ENCODE results near the gene SPTBN1.

Gene SPTBN1

DNA sequence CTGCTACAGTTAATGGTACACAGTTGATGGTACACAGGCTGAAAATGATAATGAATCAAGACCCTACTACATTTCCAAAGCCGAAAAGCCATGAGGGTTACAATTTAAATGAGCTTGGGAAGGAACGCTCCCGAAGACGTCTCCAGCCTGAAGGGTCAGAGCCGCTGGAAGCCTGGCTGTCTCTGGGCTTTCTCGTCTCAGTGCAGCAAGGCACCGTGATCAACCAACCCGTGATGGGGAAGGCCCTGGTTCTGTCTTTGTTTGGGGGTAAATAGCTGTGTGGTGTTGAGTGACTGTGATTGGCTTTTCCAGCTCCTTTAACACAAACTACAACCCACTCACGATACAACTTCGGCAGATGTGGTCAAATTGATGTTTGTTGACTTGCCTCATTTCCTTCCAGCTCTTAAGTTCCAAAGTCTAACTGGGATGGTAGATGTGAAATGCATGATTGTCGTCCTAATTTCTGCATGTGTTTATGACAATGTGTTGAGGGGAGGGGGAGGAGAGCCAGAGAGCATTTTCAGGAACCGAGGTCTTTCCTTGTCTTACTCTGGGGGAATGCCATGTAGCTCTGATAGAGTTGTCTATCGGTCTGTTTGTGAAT is 207.4 kb downstream of the SPTBN1 start:
- no peak for DNase-seq

DNA sequence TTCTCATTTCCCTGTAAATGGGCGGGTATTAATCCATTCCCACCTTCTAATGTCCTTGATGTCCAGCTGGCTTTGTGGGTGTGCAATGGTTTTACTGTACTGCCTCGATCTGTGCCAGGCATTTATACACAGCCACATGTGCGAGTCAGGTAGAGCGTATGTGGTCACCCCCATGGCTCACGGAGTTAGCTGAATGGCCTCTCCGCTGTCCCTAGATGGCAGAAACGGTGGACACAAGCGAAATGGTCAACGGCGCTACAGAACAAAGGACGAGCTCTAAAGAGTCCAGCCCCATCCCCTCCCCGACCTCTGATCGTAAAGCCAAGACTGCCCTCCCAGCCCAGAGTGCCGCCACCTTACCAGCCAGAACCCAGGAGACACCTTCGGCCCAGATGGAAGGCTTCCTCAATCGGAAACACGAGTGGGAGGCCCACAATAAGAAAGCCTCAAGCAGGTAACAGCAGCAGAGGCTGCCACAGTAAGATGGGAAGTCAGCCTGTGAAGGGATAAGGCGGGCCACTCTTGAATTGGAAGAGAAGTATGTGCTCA is 208.2 kb downstream of the SPTBN1 start:
- no peak for DNase-seq

DNA sequence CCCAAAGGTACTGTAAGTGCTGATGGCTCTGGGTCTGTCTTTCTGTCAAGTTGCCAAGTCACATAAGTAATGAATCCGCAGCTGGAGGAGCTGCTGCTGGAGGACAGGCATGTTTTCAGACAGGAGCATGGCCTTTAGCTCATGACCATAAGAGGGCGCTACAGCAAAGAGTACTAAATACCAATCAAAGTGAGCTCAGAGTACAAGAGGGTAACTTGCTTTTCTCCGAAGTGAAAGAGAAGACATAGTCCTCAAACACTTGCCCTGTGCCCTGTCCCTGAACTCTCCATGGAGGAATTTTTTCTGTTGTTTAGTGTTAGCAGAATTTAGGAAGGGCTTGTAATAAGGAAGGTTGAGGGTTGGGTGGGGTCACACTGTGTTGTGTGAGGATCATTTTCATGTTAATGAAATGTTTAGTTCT is 209.3 kb downstream of the SPTBN1 start:
- peak; percentile 73 to 79 (median 77) for DNase-seq

DNA sequence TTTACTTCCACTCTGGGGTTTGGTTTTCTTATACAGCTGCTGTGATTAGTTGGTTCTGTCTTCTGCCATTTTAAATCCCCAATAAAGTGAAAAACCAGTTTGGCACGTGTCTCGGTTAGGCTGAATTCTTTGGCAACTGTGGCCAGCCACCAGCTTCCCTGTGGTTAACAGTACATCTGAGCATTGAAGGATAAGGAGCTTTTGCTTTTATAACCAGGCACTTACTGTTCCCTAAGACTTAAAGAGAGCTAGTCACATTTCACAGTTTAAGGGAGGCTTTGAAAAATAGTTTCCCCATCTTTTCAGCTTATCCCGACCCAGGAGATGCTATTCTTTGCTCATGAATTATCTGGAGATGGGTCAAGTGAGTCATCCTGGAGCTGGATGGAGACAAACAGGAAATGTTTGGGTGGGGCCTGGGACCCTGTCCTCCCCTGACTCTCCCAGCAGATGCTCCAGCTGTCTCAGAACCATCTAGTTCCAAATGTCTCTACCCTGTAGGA is 210.1 kb downstream of the SPTBN1 start:
- no peak for DNase-seq

DNA sequence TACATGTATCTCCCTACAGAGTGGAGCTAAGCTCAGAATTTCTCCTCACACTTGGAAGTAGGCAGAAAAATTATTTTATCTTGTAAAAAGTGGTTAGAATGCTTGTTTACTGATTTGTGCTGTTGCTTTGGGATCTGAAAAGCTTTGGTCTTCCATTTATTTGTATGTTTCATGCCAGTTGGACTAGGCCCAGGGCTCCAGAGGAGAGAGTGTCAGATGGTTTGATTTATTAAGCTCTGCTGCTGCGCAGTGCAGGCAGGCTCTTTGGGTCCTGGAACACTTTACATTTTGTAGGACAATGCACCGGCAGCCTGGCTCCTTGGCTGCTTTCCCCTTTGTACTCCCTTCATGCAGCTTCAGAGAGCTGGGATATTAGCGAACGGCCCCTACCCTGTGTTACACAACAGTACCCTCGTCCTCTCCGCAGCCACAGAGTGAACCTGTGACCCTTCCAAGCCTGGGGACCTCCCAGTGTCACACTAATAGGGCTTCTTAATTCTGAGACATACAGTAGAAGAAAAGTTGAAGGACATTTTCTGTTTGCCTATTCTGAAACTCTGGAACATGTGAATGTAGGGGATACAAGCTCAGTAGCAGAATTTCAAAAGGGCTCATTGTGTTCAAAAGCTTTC is 210.6 kb downstream of the SPTBN1 start:
- DNase-seq = no peak

DNA sequence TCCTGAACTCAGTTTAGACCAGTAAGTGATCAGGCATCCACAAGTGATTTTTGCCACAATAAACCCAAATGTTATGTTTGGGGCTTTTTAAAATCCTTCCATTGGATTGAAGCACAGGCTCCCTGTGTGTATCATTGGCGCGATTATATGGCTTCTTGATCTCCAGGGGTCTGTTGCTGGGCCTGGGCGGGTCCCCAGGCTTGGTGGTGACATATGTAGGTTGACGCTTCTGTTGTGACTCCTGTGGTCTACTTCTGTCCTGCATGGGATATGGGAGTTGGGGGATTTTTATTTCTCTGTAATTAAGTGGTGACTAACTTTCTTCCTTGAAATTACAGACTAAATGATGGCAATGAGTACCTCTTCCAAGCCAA is 211.1 kb downstream of the SPTBN1 start:
- DNase-seq = no peak

DNA sequence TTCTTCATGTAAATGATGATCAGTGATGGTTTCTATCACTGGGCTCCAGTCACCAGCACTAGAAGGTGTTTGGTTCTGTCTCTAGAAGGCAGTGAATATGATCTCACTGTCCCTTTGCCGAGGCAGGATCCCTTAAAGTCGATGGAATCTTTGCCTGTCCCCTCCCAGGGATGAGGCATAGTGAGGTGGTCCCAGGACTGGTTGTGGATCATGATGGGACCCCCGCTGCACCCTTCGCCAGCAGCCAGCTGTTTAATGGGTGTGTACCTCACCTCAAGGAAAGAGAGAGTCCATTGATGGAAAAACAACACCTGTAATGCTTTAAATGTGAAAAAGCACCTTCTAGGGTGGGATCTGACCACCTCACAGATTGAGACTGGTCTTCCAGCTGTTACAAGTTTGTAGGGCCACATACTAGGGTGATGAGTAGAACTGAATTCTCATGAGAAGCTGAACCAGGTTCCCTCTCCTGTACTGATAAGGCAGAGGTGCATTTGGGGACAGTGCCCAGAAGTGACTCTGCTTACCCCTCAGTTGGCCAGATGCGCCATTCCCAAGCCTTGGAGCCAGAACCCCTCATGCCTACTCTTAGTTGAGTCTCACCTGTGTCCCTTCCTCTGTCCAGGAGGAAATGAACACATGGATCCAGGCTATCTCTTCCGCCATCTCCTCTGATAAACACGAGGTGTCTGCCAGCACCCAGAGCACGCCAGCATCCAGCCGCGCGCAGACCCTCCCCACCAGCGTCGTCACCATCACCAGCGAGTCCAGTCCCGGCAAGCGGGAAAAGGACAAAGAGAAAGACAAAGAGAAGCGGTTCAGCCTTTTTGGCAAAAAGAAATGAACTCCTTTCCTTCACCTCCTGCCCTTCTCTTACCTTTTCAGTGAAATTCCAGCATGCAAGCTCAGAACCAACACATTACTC is 211.9 kb downstream of the SPTBN1 start:
- DNase-seq = no peak

DNA sequence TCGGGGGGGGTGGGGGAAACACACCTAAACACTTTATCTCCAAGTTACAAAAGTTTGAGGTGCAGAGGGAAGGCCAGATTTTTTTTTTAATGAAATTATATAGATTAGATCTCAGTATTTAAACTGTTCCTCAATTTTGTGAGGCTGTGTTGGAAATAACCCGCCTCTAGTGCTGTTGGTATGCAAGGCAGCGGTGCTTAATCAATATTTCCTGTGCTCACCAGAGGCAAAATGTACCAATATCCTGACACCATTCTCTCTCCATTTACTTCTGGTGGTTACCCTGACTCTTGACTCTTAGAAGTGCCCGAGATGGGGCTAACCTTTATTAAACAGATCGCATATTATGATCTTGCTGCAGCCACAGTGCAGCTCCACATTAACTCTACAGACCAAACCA is 212.6 kb downstream of the SPTBN1 start:
- no peak for DNase-seq

DNA sequence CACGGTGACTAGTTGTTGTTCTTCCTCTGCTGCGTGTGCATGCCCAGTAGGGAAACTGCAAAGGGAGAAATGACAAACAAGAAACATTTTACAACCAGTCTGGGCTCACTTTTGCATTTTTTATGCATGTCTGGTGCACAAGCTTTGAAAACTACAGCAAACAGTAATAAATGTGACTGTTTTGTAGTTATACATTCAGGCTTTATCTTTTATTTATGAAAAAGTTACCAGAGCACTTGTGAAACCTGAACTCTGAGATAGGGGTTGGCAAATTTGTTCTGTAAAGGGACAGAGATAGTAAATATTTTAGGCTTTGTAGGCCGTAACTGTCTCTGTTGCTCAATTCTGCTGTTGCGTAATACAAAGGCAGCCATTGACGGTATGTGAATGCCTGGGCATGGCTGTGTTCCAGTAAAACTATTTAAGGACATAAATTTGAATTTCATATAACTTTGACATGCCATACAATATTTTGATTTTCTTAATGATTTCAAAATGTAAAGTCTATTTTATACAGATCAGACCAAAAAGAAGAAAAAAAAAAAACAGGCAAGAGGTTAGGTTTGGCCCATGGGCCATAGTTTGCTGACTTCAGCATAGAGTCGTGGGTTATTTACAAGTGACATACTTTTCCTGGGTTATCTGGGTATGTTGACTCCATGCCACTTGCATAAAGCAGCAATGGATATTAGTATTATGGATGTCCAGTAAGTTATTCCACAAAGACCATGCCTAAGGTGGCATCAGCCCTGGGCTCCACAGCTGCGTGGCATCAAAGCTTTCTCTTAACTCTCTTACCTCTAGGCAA is 213.8 kb downstream of the SPTBN1 start:
- DNase-seq = peak; percentile 72 to 81 (median 73)

DNA sequence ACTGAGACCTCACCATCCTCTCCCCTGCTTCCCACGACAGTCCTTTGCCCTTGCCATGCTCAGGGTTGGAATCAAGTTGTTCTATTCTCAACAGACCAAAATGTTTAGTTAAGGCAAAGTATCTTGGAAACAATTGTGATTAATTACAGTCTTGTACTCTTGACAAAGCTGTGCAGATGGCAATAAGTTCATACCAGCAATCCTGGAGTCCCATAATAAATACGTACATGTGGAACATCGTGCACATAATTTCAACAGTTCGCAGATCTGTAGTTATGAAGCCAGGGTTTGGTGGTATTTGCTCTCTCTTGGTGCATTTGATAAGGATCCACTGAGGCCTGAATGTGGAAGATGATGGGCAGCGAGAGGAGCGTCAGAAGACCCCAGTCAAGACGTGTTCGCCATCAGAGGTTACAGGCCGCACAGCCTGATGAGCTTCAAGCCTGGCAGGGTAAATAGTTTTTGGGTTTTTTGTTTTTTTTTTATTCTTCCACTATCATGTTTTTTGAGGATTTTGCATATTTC is 214.4 kb downstream of the SPTBN1 start:
- DNase-seq = no peak

DNA sequence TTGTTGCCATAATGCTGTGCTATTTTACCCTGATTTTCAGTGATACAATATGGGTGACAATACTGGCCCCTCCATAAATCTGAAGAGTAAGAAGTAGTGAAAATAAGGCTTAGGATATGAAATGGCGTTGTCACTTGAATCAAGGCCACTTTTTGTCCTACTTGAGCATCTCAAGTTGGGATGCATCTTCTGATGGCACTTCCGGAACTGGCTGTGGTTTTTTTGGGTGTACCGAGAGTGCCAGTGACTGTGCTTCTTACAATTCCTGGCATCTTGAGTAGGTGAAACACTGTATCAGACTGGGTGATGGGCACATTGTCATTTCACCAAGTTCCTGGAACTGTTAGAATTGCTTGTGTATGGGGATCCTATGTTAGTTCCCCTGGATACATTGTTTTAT is 214.9 kb downstream of the SPTBN1 start:
- no peak for DNase-seq

DNA sequence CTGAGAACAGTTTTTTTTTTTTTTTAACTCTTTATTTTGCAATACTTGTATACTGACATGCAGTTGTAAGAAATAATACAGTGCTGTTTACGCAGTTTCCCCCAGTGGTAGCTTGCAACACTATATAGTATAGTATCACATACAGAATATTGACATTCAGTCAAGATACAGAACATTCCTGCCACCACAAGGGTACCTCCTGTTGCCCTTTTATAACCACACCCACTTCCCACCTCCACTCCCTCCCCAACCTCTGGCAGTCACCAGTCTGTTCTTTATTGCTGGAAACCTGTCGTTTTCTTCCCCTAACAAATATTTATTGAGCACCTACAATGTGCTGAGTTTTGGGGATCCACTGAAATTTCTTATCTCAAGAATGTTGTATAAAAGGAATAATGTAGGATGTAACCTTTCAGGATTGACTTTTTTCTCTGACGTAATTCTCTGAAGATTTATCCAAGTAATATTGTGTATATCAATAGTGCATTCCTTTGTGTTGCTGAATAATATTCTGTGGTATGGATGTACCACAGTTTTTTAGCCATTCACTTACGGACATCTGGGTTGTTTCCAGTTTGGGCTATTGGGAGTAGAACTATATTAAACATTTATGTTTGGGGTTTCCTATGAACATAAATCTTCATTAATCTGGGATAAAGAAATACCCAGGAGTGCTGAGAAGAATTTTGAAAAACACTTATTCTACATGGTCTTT is 215.9 kb downstream of the SPTBN1 start:
- no peak for DNase-seq

DNA sequence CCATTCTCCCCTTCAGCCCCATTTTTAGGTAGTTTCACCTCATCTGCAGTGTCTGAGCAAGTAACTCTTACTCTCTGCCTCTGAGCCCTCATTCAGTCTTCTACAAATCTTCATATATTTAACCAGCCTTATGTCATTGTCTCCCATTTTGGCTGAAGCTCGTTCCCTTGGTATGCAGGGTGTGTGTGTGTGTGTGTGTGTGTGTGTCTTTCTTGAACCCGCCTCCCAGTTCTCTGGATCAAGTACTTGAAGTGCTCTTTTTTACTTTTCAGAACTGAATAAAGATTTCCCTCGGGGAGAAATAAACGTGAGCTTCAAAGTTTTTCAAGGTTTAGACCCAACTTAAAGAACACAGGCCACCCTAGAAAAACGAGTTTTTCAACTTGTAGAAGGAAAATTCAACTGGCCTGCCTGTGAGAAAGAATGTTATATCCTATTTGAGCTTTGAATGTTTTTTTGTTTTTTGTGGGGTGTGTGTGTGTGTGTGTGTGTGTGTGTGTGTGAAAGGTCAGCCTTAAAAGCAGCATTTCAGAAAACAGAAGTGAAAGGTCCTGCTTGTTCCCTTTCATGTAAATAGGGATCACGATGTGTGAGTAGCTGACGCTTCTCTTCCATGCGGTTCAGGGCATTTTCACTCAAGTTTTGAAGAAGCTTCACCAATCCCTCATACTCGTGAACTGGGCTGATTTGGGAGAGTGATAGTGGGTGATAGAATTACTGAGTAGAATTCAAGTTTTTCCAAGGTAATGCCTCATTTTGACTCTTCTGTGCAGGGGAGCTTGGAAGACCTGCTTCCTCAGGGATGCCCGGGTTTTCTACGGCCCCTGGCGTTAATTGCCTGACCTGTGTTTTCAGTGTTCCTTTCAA is 216.7 kb downstream of the SPTBN1 start:
- peak; percentile 76 to 88 (median 84) for DNase-seq

DNA sequence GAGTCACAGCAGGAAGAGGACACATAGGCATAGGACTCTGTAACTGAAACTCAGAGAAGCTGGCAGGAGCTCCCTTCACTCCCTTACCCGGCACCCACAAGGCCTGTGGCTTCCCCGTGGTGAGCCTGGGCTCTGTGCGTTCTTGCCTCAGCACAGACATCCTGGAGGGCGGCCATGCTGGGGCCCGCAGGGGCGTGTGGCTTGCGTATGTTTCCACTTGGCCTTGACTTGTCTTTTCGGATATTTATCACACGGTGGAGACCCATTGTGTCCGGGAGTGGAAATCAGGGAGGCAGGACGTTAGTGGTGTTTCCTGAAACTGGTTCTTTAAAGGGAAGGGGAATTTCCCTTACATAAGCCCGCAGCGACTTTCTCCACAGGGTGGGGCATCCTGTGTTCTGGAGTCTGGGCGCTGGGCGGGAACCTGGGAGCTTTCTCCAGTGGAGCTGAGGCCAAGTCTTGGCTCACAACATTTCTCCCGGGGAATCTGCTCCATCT is 217.4 kb downstream of the SPTBN1 start:
- peak; percentile 62 to 77 (median 71) for DNase-seq

DNA sequence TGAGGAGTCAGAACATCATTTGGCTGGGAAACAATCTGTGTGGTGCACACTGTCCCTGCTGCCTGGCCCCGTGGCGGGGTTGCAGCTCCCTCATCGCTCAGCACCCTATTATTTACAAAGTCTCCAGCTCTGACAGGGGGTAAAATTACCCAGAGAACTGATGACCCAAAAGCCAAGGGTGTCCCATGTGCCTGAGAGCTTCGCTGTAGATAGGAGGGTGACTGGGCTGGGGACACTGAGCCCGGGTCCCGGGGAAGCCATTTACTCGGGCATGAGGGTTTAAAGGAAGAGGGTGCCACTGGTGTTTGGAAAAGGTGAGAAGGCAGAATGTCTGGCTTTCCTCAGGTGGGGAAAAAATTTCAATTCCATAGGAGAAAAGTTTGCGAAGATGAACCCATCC is 219.2 kb downstream of the SPTBN1 start:
- DNase-seq = no peak

DNA sequence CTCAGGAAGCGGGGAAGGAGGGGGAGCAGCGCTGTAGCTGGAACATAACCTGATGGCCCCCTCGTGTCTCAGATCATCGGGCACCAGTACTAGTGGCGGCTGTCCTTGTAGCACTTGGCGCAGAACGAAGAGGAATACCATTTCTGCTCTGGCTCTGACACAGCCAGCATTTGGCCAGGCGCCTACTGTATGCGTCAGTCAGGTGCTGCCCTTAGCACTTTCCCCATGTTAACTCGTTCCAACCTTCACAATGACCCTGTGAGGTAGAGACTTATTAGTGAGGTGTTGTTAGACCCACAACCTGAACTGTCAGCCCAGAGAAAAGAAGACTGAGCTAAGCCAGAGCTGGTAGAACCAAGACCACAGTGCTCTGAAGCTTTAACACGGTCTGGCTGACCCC is 219.6 kb downstream of the SPTBN1 start:
- no peak for DNase-seq

DNA sequence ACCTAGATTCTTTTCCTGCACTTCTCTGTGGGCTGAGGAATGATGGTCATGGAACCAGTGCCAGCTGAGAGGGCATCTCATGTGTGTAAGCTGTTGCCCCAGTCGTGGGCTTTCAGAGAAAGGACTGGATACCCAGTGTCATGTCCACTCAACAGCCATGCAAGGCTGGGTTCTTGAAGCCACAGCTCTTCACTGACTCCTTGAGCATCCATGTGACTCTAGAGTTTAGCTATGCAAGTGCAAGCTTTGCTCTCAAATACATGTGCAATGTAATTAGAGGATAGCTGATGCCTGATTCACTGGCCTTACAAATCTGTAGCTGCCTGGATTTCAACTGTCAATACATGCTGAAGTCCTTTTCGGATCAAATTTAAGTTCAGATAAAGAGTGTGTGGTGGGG is 220.5 kb downstream of the SPTBN1 start:
- no peak for DNase-seq

DNA sequence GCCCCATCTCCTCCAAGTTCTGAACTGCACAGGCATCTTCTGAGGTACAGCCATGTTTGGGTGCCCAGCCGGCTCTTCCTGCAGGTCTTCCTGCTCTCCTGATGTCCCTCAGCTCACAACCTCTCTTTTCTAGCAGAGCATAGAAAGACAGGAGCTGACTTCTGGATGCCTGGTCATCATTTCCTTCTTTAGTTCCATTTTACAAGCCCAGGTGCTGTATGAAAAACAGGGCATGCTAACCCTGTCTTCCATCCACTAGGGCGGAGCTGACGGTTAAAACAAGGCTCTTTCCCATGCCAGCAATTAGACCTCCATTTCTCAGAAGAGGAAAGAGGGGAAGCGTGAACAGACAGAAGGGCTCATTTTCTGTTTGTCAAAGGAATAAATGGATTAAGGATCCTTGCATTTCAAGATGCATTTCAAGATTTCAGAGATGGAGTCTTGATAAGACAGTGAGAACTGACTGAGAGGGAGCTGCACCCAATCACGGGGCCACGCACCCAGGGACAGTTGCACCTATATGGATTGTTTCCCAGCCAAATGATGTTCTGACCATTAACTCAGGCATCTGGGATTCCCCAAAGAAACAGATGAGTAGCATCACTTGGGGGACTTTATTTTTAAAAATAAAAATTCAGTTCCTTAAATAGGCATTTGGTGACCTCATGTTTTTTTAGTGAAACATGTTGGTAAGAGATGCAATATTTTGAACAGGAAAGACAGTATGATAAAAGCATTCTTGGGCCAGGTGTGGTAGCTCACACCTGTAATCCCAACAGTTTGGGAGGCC is 221.5 kb downstream of the SPTBN1 start:
- peak in 2 of 3 donors; percentile 38 to 46 for DNase-seq

DNA sequence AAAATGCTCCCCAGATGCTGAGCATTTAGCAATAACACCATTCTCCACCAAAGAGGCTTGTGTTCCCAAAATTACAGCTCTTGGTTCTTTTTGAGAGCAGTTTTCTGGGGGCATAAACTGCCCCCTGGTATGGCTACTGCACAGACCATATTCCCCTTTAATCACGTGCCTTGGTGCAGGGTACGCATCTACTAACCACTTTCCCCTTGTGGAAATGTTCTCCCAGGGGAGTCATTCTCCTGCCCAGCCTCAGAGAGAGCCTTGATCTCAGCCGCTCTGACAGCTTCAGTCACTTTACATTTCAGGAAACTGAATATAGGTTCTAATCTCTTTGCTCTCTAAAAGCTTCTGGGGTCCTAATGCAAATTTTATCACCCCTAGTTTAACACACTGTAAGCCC is 222.6 kb downstream of the SPTBN1 start:
- no peak for DNase-seq
